ENCODE results near the gene SMIM5. TPM values are rescaled to one million over a fixed set of nuclear protein-coding genes. Genes with fewer than 3 reads are reported as not detected.

The SMIM5 gene
- polyA plus RNA-seq, 3 donors: 0.15 to 3.3 (median 0.43) TPM

- Histone ChIP-seq H3K79me2 (ENCODE audit: insufficient read depth, low read length) (no peaks in the 10 kb centered on the region), H3K27me3 (ENCODE audit: control insufficient read depth in 2 of 2, insufficient read depth in 2 of 2, low read length in 2 of 2) (no peaks in the 10 kb centered on the region), H3K9ac (ENCODE audit: insufficient read depth, low read length, poor library complexity, severe bottlenecking) (no peak overlapping the region), H2AFZ (ENCODE audit: insufficient read depth, low read depth, low read length, poor library complexity, severe bottlenecking) (no peak overlapping the region), H3K4me3 (replicated peaks in 1 of 3; ENCODE audit: low read depth in 2 of 3, low read length in 3 of 3) (no peak overlapping the region), H4K20me1 (ENCODE audit: insufficient read depth, low read length) (no peaks in the 10 kb centered on the region), H3K4me2 (replicated peaks; ENCODE audit: extremely low read depth, low read length, poor library complexity, severe bottlenecking) (no peak overlapping the region), H3K9me3 (replicated peaks in 1 of 2; ENCODE audit: control insufficient read depth in 1 of 2, insufficient read depth in 1 of 2, low read length in 2 of 2) (no peaks in the 10 kb centered on the region), H3K4me1 (ENCODE audit: control insufficient read depth in 1 of 2, insufficient read depth in 2 of 2, low read length in 2 of 2) (peaks cover 12 to 19% of the 10 kb centered on the region in 2 donors), H3K27ac (ENCODE audit: low read depth in 1 of 2, low read length in 2 of 2) (peak overlapping the region in 1 of 2 donors; percentile 46), H3K36me3 (replicated peaks in 1 of 2; ENCODE audit: control insufficient read depth in 1 of 2, insufficient read depth in 2 of 2, low read length in 2 of 2) (peaks cover 14 to 39% of the 10 kb centered on the region in 2 donors)
- no peak overlapping the region for H3K4me3 Mint-ChIP-seq
- intact Hi-C loops (cut with micrococcal nuclease): no loop called here
- peak overlapping the region in 2 of 7 donors; percentile 37 to 50 for H3K27ac Mint-ChIP-seq
- no peaks in the 10 kb centered on the region for H3K9me3 Mint-ChIP-seq
- over 99% methylated on average over 14 of the region's 17 CpGs for WGBS (ENCODE audit: insufficient coverage)
- H3K4me1 Mint-ChIP-seq: peaks cover 22% of the 10 kb centered on the region
- no peak for DNase-seq
- no peak for TF ChIP-seq CTCF (IDR thresholded peaks at IDR 0.05)
- H3K36me3 Mint-ChIP-seq: peaks cover 20 to 50% of the 10 kb centered on the region in 2 donors
- H3K27me3 Mint-ChIP-seq (ENCODE audit: low read depth in 3 of 3): peaks cover 0 to 2% (median 0%) of the 10 kb centered on the region in 3 donors
These were observed 9.8 kb downstream of the SMIM5 start for GRCh38 chr17:75642784-75643642.

- intact Hi-C loops (cut with micrococcal nuclease): no loop called here
- DNase-seq: no peak
- no peak for TF ChIP-seq CTCF (IDR thresholded peaks at IDR 0.05)
- no peaks in the 10 kb centered on the region for H3K9me3 ChIP-seq (replicated peaks in 1 of 2; ENCODE audit: control insufficient read depth in 1 of 2, insufficient read depth in 1 of 2, low read length in 2 of 2)
- no peak overlapping the region for H3K4me2 ChIP-seq (replicated peaks; ENCODE audit: extremely low read depth, low read length, poor library complexity, severe bottlenecking)
- peaks cover 0 to 2% (median 0%) of the 10 kb centered on the region in 3 donors for H3K27me3 Mint-ChIP-seq (ENCODE audit: low read depth in 3 of 3)
- 94% methylated on average over 7 of the region's 7 CpGs for WGBS (ENCODE audit: insufficient coverage)
- peaks cover 18 to 54% of the 10 kb centered on the region in 2 donors for H3K36me3 Mint-ChIP-seq
- peak overlapping the region in 2 of 7 donors; percentile 5 to 54 for H3K27ac Mint-ChIP-seq
- H2AFZ ChIP-seq (ENCODE audit: insufficient read depth, low read depth, low read length, poor library complexity, severe bottlenecking): no peak overlapping the region
- H3K27ac ChIP-seq (ENCODE audit: low read depth in 1 of 2, low read length in 2 of 2): no peak overlapping the region
- H3K4me1 Mint-ChIP-seq: peaks cover 22% of the 10 kb centered on the region
- H3K4me3 Mint-ChIP-seq: no peak overlapping the region
- peaks cover 0 to 2% (median 0%) of the 10 kb centered on the region in 7 donors for H3K9me3 Mint-ChIP-seq
- H3K36me3 ChIP-seq (replicated peaks in 1 of 2; ENCODE audit: control insufficient read depth in 1 of 2, insufficient read depth in 2 of 2, low read length in 2 of 2): peaks cover 14 to 42% of the 10 kb centered on the region in 2 donors
- no peak overlapping the region for H3K4me3 ChIP-seq (replicated peaks in 1 of 3; ENCODE audit: low read depth in 2 of 3, low read length in 3 of 3)
- no peak overlapping the region for H3K9ac ChIP-seq (ENCODE audit: insufficient read depth, low read length, poor library complexity, severe bottlenecking)
- H3K79me2 ChIP-seq (ENCODE audit: insufficient read depth, low read length): no peaks in the 10 kb centered on the region
- peaks cover 12 to 19% of the 10 kb centered on the region in 2 donors for H3K4me1 ChIP-seq (ENCODE audit: control insufficient read depth in 1 of 2, insufficient read depth in 2 of 2, low read length in 2 of 2)
- H3K27me3 ChIP-seq (ENCODE audit: control insufficient read depth in 2 of 2, insufficient read depth in 2 of 2, low read length in 2 of 2): no peaks in the 10 kb centered on the region
- no peaks in the 10 kb centered on the region for H4K20me1 ChIP-seq (ENCODE audit: insufficient read depth, low read length)
These were observed 10.4 kb downstream of the SMIM5 start for GRCh38 chr17:75643643-75644017.

Measured in CD14-positive monocyte (primary cell).